SH-SY5Y (cell line): ENCODE data around the gene CPEB2.

Source experiments
- GATA2 ChIP-seq: IDR thresholded peaks from 2 replicates; pipeline ENCODE4 v1.6.1; 2011; ENCODE audit warnings: mild to moderate bottlenecking, low read depth, low read length
- GATA3 ChIP-seq: IDR thresholded peaks from 2 replicates; pipeline ENCODE4 v1.6.1; 2011; ENCODE audit warnings: low read depth, mild to moderate bottlenecking, low read length, moderate library complexity

GRCh38 chr4:15040916-15041463 is 38.7 kb downstream of the CPEB2 start:
- TF ChIP-seq GATA2 = no peak
- TF ChIP-seq GATA3 = no peak
